GM19463 (cell line): Measurements from ENCODE around the gene EIF5.
"Not testable (repeated sequence)": the region's sequence is repeated elsewhere in the genome, so short reads cannot be mapped to it uniquely, and the experiment has no call there.

Source experiments
- ATAC-seq: cut with Tn5 transposase; IDR thresholded peaks from one replicate; pipeline ENCODE4 v1.9.1; 2021; ENCODE audit warnings: mild to moderate bottlenecking, moderate library complexity; ENCODE audit not compliant: unreplicated experiment

The EIF5 gene

GRCh38 chr14:103332143-103332919 is 1.7 kb upstream of the EIF5 start:
- no peak for ATAC-seq

GRCh38 chr14:103334644-103335622 is 896 bp downstream of the EIF5 start:
- ATAC-seq, result peak; percentile 15

- no peak for ATAC-seq
These were observed 2.2 kb downstream of the EIF5 start for GRCh38 chr14:103336191-103336590.

GRCh38 chr14:103337794-103338193 is 3.8 kb downstream of the EIF5 start:
- ATAC-seq, result no peak

GRCh38 chr14:103339561-103339960 is 5.5 kb downstream of the EIF5 start:
- ATAC-seq, result no peak

GRCh38 chr14:103340480-103341212 is 6.6 kb downstream of the EIF5 start:
- no peak for ATAC-seq

- ATAC-seq, result no peak
These were observed 7.5 kb downstream of the EIF5 start for GRCh38 chr14:103341250-103342129.

GRCh38 chr14:103343164-103343879 is 9.3 kb downstream of the EIF5 start:
- no peak for ATAC-seq

GRCh38 chr14:103343905-103344797 is 10.1 kb downstream of the EIF5 start:
- ATAC-seq, result no peak

GRCh38 chr14:103346286-103346685 is 12.2 kb downstream of the EIF5 start:
- no peak for ATAC-seq

- no peak for ATAC-seq
These were observed 13.2 kb downstream of the EIF5 start for GRCh38 chr14:103347091-103347815.

- ATAC-seq, result no peak
These were observed 14.1 kb downstream of the EIF5 start for GRCh38 chr14:103348154-103348553.

GRCh38 chr14:103349982-103350381 is 15.9 kb downstream of the EIF5 start:
- ATAC-seq, result no peak

- no peak for ATAC-seq
These were observed 19.3 kb downstream of the EIF5 start for GRCh38 chr14:103353362-103353761.

GRCh38 chr14:103354141-103354540 is 20.1 kb downstream of the EIF5 start:
- ATAC-seq, result no peak

- no peak for ATAC-seq
These were observed 22.1 kb downstream of the EIF5 start for GRCh38 chr14:103356024-103356682.

- not testable (repeated sequence) for ATAC-seq
These were observed 23.5 kb downstream of the EIF5 start for GRCh38 chr14:103357552-103357951.
